Central memory CD4-positive, alpha-beta T cell (primary cell): ENCODE measurements around the gene OSBPL3.

Experiments used
- DNase-seq: peaks from one replicate; pipeline ENCODE4 v3.0.0; 2022

The OSBPL3 gene

GRCh38 chr7:24891311-24891735, 88.7 kb downstream of the OSBPL3 start:
- DNase-seq = no peak

- DNase-seq = no peak
These were observed 90.4 kb downstream of the OSBPL3 start for GRCh38 chr7:24889611-24890010.

GRCh38 chr7:24888653-24889052, 91.3 kb downstream of the OSBPL3 start:
- no peak for DNase-seq

- no peak for DNase-seq
These were observed 94.3 kb downstream of the OSBPL3 start for GRCh38 chr7:24885716-24886115.

GRCh38 chr7:24885305-24885704, 94.7 kb downstream of the OSBPL3 start:
- DNase-seq = no peak

- no peak for DNase-seq
These were observed 95.6 kb downstream of the OSBPL3 start for GRCh38 chr7:24884401-24884800.

- DNase-seq = no peak
These were observed 96.4 kb downstream of the OSBPL3 start for GRCh38 chr7:24883622-24884013.

GRCh38 chr7:24882989-24883621, 96.9 kb downstream of the OSBPL3 start:
- no peak for DNase-seq

GRCh38 chr7:24881623-24882022, 98.4 kb downstream of the OSBPL3 start:
- DNase-seq = no peak

GRCh38 chr7:24880886-24881285, 99.1 kb downstream of the OSBPL3 start:
- DNase-seq = no peak

- no peak for DNase-seq
These were observed 100.7 kb downstream of the OSBPL3 start for GRCh38 chr7:24879291-24879690.

- no peak for DNase-seq
These were observed 102.1 kb downstream of the OSBPL3 start for GRCh38 chr7:24877790-24878311.

- DNase-seq = no peak
These were observed 105.2 kb downstream of the OSBPL3 start for GRCh38 chr7:24874791-24875190.

GRCh38 chr7:24873944-24874343, 106.0 kb downstream of the OSBPL3 start:
- no peak for DNase-seq

- DNase-seq = no peak
These were observed 108.2 kb downstream of the OSBPL3 start for GRCh38 chr7:24871770-24872169.

GRCh38 chr7:24870766-24871165, 109.2 kb downstream of the OSBPL3 start:
- DNase-seq = no peak

- no peak for DNase-seq
These were observed 110.4 kb downstream of the OSBPL3 start for GRCh38 chr7:24869572-24869971.

GRCh38 chr7:24868741-24869140, 111.2 kb downstream of the OSBPL3 start:
- DNase-seq = no peak

GRCh38 chr7:24866004-24866615, 113.9 kb downstream of the OSBPL3 start:
- no peak for DNase-seq

- DNase-seq = no peak
These were observed 115.7 kb downstream of the OSBPL3 start for GRCh38 chr7:24864214-24864817.

GRCh38 chr7:24863626-24864025, 116.4 kb downstream of the OSBPL3 start:
- DNase-seq = no peak

GRCh38 chr7:24862461-24862860, 117.5 kb downstream of the OSBPL3 start:
- DNase-seq = no peak

- DNase-seq = no peak
These were observed 118.6 kb downstream of the OSBPL3 start for GRCh38 chr7:24861336-24861735.

- no peak for DNase-seq
These were observed 119.4 kb downstream of the OSBPL3 start for GRCh38 chr7:24860611-24861010.
